ENCODE results near the gene CELSR1.

The CELSR1 gene

DNA sequence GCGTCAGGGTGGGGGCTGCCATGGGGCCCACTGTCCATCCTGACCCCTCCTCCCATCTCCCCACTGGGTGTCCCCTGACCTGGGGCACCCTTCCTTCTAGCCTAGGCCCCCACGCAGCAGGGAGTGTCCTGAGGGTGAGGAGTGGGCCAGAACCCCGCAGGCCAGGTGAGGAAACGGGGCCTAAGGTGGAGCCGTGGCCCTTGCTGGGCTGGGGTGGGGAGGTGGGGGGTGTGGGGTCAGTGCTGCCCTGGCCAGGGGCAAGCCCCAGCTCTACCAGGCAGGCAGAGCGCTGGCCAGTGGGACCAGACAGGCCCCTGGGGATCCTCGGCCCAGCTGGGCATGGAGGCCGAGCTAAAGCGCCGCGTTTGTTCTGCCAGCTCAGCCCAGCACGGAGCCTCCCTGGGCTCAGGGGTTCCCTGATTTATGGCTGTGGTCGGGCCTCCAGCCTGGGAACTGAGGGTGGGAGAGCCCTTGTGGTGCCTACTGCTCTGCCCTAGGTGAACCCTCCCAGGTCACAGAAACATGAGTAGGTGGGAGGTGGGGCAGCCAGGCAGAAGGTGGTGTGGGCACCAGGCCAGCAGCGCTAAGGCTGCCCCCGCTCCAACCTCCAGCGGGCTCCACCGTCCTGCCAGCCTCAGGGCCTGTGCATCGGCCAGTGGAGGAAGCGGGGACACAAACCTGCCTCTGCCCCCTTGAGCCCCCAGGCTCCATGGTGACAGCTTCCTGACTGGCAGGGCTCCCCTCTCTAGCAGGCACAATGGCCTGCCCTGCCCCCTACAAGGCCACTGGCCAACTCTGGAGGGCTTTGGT, 179.5 kb downstream of the CELSR1 start:
- no peak for DNase-seq (ENCODE audit: insufficient read length, low spot score)
- no peak for FAIRE-seq
- TF ChIP-seq, protein P1, sequence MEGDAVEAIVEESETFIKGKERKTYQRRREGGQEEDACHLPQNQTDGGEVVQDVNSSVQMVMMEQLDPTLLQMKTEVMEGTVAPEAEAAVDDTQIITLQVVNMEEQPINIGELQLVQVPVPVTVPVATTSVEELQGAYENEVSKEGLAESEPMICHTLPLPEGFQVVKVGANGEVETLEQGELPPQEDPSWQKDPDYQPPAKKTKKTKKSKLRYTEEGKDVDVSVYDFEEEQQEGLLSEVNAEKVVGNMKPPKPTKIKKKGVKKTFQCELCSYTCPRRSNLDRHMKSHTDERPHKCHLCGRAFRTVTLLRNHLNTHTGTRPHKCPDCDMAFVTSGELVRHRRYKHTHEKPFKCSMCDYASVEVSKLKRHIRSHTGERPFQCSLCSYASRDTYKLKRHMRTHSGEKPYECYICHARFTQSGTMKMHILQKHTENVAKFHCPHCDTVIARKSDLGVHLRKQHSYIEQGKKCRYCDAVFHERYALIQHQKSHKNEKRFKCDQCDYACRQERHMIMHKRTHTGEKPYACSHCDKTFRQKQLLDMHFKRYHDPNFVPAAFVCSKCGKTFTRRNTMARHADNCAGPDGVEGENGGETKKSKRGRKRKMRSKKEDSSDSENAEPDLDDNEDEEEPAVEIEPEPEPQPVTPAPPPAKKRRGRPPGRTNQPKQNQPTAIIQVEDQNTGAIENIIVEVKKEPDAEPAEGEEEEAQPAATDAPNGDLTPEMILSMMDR (IDR thresholded peaks at IDR 0.05; ENCODE audit: insufficient read depth, missing control alignments) = no peak

DNA sequence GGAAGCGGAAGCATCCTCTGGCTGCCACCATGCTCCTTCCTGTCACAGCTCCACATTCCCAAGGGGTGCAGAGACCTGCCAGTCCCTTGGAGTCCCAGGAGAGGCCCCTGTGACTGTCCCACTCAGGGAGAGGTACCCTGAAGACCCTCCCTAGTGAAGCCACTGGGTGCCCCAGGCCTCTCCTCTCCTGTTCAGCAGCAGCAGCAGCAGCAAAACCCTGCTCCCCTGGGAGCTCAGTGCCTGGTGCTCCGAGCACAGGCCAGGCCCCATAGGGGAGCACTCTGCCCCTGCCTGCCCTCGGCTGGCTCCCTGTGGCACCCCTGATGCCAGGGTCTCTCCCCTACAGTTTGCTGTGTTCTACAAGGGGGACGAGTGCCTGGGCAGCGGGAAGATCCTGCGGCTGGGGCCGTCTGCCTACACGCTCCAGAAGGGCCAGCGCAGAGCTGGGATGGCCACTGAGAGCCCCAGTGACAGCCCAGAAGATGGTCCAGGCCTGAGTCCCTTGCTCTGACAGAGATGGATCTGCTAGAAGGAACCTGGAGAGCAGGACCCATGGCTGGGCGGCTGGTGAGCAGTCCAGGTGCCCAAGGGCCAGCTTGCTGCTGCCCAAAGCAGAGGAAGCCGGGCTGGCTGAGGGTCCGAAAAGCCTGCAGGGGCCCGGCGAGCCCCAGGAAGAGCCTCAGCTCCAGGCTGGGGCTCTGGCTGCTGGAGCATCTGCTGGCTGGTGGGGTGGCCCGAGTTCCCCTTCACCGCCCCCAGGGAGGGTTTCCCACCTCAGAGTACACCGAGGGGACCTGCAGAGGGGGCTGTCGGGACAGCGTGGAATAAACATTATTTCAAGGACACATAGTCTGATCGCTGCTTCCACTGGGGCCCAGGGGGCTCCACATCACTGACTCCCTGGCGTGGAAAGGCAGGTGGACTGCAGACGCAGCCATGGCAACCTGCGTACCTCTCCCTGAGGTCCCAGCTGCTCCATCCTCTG, 180.6 kb downstream of the CELSR1 start:
- TF ChIP-seq, protein P1 (IDR thresholded peaks at IDR 0.05; ENCODE audit: insufficient read depth, missing control alignments) = no peak
- DNase-seq (ENCODE audit: insufficient read length, low spot score) (no peak), FAIRE-seq (no peak)

DNA sequence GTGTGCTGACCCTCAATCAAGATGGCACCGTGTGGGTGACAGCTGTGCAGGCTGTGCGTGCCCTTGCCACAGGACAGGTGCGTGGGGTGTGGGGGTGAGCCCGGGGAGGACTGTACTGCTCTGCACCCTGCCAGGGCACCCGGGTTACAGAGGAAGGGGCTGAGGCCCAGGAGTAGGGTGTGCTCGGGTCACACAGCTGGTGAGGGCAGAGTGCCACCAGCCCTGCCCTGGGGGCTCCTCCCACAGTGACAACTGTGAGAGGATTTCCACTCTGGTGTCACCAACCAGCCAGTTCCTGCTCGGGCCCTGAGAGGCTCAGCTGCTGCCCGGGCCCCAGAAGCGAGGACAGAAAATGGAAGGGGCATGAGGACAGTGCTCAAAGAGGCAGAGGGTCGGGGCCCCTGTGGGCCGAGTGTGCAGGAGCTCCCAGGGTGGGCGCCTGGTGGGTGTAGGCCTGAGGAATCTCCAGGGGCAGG, 181.4 kb downstream of the CELSR1 start:
- DNase-seq (ENCODE audit: insufficient read length, low spot score) (no peak), FAIRE-seq (no peak)
- TF ChIP-seq, protein P1 (IDR thresholded peaks at IDR 0.05; ENCODE audit: insufficient read depth, missing control alignments) = no peak

DNA sequence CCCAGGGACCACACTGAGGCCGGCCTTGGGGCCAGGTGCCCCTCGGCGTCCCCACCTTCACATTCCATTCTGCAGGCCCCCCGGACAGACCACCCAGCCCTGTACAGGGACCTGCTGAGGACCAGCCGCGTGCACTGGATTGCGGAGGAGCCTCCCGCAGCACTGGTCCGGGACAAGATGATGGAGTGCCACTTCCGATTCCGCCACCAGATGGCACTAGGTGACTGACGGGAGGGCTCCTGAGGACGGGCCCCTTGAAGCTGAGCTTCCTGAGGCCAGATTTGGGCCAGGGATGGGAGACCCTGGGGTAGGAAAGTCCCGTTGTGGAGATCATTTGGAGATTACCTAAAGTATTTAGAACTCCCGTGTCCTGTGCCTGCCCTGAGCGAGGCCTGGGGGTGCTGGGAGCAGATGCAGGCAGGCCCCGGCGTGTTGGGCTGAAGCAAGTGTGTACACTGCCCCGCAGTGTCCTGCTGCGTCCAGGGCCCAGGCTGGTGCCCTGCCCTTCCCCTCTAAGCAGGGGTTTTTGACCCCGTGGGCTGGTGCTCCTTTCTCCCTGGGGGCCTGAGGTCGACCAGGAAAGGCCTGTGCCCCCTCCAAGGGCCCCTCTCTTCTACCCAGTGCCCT, 181.9 kb downstream of the CELSR1 start:
- peak; percentile 41 for DNase-seq (ENCODE audit: insufficient read length, low spot score)
- TF ChIP-seq, protein P1 (IDR thresholded peaks at IDR 0.05; ENCODE audit: insufficient read depth, missing control alignments) = peak; percentile 60
- no peak for FAIRE-seq

DNA sequence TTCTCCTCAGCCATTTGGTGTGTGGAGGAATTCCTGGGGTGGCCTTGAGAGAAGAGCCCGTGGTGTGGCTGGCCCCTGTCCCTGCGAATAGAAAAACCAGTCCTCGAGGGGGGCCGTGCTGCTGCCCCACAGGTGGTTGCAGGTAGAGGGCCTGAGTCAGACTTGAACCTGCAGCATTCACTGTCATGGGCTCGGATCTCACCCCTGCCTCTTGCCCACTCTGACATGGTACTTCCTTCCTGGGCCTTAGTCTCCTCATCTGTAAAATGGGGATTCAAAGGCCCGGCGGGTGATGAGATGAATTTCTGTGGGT, 182.5 kb downstream of the CELSR1 start:
- FAIRE-seq (no peak), DNase-seq (ENCODE audit: insufficient read length, low spot score) (no peak)
- TF ChIP-seq, protein P1 (IDR thresholded peaks at IDR 0.05; ENCODE audit: insufficient read depth, missing control alignments) = no peak

DNA sequence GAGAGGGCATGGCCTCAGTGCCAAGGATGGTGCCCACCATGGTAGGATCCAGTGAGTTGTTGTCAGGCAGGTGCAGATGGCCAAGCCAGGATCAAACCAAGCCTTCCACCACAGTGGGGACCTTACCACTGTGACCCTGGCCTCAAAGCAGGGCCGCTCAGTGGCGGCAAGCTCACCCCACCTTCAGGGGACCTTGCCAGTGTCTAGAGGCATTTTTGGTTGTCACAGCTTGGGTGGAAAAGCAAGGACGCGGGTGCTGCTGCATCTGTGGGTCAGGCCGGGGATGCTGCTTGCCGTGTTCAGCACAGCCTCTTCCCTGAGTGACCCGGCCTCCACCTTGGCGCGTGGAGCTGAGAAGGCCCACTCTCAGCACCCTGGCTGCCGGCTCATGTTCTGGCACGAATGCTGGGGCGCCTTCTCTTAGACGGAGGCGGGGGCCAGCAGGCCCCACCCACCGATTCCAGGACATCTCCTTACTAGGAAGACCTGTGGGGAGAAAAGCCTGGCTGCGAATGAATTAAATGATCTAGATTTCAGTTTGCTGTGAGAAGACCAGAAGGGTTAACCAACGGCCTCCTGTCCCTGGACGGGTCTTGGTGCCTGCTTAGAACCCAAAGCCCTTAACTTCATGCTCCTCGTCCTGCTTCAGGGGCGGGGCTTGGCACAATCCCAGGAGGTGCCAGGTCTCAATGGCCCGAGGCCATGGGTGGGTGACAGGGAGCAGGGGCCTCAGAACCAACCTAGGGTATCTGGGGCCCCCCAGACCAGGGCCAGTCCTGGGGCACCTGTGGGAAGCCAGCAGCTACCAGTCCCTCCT, 183.0 kb downstream of the CELSR1 start:
- TF ChIP-seq, protein P1 (IDR thresholded peaks at IDR 0.05; ENCODE audit: insufficient read depth, missing control alignments) = no peak
- no peak for DNase-seq (ENCODE audit: insufficient read length, low spot score)
- no peak for FAIRE-seq
